GM18867 (cell line): ENCODE data around the gene G3BP2.

Experiments
- ATAC-seq: cut with Tn5 transposase; IDR thresholded peaks from one replicate; pipeline ENCODE4 v1.9.1; 2021; ENCODE audit warnings: mild to moderate bottlenecking, moderate library complexity; ENCODE audit not compliant: unreplicated experiment

The G3BP2 gene

GRCh38 chr4:75644095-75644494 is 29.1 kb downstream of the G3BP2 start:
- no peak for ATAC-seq

GRCh38 chr4:75643651-75644050 is 29.6 kb downstream of the G3BP2 start:
- no peak for ATAC-seq

GRCh38 chr4:75639124-75639695 is 34.0 kb downstream of the G3BP2 start:
- no peak for ATAC-seq

GRCh38 chr4:75637827-75638226 is 35.4 kb downstream of the G3BP2 start:
- no peak for ATAC-seq

- no peak for ATAC-seq
Measured at GRCh38 chr4:75637176-75637575, 36.0 kb downstream of the G3BP2 start.

- ATAC-seq: no peak
Measured at GRCh38 chr4:75634951-75635350, 38.3 kb downstream of the G3BP2 start.

DNA sequence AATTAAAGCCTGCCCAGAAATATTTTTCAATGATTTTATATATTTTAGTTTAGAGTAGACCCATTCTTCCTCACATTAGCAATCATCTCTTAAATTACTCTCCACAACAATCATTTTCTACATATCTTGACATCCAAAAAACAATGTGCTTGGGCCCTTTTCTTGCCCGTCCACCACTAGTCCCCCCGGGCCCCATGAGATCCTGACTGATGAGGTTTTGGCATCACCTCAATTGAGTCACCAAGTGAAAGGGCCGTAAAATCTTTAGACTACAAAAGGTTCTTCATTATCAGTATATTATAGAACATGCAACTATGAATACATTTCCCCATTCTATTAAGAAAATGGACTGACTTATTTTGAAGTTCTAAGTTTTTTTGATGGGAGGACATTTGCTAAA is 38.9 kb downstream of the G3BP2 start:
- ATAC-seq: no peak

DNA sequence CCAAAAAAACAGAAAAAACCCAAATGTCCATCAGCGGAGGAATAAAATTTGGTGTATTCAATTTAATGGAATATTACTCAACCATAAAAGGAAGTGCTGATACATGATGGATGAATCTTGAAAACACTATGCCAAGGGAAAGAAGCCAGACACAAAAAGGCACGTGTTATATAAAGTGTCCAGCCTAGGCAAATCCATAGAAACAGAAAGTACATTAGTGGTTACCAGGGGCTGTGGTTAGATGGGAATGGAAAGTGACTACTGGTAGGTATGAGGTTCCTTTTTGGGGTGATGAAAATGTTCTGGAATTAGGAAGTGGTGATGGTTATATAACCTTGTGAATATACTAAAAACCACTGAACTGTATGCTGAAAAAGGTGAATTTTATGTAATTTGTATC is 39.4 kb downstream of the G3BP2 start:
- no peak for ATAC-seq

GRCh38 chr4:75630937-75631329 is 42.3 kb downstream of the G3BP2 start:
- ATAC-seq: no peak

DNA sequence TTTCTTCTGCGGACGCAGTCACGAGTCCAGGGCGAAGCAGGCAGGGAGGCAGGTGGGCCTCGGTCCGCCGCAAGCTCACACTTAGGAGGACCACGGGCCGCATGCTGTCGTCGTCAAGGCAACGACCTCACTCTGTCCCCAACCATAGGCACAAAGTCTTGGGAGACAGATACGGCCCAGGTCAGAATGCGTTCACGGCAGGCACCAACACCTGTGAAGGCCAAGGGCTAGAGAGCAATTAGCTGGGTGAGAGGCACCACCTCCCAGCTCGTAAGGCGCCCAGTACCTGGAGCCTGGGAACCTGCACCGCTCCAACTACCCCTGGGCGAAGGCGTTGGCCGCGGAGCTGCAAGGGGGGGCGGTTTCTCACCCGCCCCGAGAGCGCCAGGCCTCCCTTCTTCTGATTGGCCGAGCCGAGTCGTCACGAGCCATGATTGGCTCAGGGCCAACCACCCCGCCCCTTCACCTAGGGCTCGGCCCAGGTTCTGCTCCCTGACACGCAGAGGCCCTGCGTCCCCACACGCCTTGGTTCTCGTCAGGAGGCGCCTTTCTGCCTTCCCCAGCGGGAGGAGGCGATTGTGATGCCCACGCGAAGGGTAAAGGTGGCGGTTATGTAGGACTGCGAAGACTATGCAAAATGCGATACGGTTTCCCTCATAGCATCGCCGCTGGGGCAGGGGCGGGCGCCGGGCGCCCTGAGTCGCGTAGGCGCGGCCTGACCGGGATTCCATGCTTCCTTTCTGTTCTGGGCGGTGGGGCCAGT is 42.9 kb downstream of the G3BP2 start, which contains the start of gene CDKL2:
Gene CDKL2, minus strand, starts transcription at position 355 of the 763 bp plus-strand sequence. CDS start 4,540 bp downstream, outside the sequence.
- ATAC-seq: peak; percentile 99

DNA sequence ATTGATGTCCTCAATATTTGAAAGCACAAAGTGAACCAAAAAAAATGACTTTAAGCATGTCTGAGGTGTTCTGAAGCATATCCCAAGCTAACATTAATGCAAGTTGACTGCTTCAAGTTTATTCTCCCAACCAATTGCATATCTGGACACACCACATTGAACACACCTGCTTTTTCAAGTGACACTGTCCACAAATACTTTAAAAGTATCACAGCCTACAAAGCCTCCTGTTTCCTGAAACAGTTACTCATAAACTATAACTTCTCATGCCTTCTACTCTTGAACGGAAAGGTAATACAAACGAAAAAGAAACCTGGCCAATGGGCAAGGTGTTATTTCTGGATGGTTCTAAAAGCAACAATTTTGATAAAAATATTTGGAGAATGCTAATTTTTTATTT is 44.0 kb downstream of the G3BP2 start:
- ATAC-seq: no peak

DNA sequence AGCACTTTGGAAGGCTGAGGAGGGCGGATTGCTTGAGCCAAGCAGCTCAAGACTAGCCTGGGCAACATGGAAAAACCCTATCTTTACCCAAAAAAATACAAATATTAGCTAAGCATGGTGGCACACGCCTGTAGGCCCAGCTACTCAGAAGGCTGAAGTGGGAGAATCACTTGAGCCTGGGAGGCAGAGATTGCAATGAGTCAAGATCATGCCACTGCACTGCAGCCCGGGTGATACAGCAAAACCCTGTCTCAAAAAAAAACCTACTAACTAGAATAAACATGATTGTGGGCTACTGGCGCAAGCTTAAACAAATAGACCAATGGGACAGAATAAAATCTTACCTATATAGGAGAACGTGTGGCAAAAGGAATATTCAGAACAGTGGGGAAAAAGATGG is 50.2 kb downstream of the G3BP2 start:
- no peak for ATAC-seq

DNA sequence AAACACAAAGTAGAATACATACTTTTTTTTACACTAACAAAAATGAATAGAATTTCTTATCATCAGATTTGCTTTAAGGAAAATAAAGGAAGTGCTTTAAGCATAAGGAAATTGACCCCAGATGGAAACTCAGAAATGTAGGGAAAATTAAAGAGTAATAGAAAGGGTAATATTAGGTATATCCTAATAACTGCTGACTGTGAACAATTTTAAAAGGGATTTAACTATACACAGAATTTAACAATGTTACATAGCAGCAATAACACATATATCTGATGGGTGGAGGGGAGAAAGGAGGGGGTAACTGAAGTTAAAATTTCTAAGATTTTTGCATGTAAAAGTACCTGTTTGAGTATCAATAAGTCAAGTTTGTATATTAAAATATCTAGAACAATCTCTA is 51.5 kb downstream of the G3BP2 start:
- ATAC-seq: no peak

GRCh38 chr4:75612306-75612705 is 60.9 kb downstream of the G3BP2 start:
- no peak for ATAC-seq

DNA sequence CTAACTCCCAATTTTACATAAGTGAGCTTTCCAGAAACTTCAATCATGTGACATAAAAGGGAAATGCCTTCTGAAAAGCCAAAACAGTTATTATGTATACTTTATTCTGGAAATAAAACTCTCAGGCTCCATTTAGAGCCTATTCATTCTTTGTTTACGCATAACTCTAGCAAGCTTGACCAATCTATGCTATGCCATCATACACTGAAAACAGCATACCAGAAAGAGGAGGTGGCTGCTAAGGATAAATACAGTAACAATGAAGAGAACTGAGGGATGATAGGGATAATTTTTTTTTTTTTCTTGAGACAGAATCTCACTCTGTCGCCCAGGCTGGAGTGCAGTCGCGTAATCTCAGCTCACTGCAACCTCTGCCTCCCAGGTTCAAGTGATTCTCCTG is 67.3 kb downstream of the G3BP2 start:
- ATAC-seq: no peak

GRCh38 chr4:75599647-75600046 is 73.6 kb downstream of the G3BP2 start:
- no peak for ATAC-seq

DNA sequence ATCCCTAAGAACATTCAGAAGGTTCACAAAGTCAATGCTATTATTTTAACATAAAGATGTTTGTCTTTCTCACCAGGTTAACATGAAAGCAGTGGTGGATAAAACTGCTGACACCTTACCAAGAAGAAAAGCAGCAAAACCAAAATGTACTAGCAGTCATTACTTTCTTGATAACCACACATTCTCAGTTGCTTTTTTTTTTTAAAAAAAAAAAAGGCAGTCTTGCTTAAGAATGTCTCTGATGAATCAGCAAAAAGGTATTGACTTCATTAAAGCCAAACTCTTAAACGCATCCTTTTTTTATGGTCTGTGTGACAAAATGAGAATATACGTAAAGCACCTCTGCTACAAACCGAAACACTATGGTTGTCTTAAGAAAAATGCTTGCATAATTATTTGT is 74.8 kb downstream of the G3BP2 start:
- ATAC-seq: peak; percentile 69

GRCh38 chr4:75596061-75596460 is 77.2 kb downstream of the G3BP2 start:
- no peak for ATAC-seq

GRCh38 chr4:75593393-75593792 is 79.8 kb downstream of the G3BP2 start:
- no peak for ATAC-seq
